ENCODE results near the gene PFKFB2. TPM values are rescaled to one million over a fixed set of nuclear protein-coding genes. Genes with fewer than 3 reads are reported as not detected.
A peak's percentile ranks its signal among the peaks of the same experiment; 100 is the strongest.

Gene PFKFB2
- polyA plus RNA-seq, 3 donors: 2.1 to 6.9 (median 2.3) TPM

GRCh38 chr1:207077012-207077411 is 23.9 kb downstream of the PFKFB2 start:
- Mint-ChIP-seq H3K36me3 (peaks cover 12 to 41% of the 10 kb centered on the region in 2 donors), H3K9me3 (no peaks in the 10 kb centered on the region), H3K27ac (peak overlapping the region in 1 of 7 donors; percentile 62), H3K4me3 (no peak overlapping the region), H3K4me1 (peaks cover 6% of the 10 kb centered on the region), H3K27me3 (ENCODE audit: low read depth in 3 of 3) (peaks cover 0 to 4% (median 0%) of the 10 kb centered on the region in 3 donors)
- no peak overlapping the region for H3K4me3 ChIP-seq (replicated peaks in 1 of 3; ENCODE audit: low read depth in 2 of 3, low read length in 3 of 3)
- peaks cover 0 to 6% of the 10 kb centered on the region in 2 donors for H3K4me1 ChIP-seq (ENCODE audit: control insufficient read depth in 1 of 2, insufficient read depth in 2 of 2, low read length in 2 of 2)
- H4K20me1 ChIP-seq (ENCODE audit: insufficient read depth, low read length): no peaks in the 10 kb centered on the region
- H3K4me2 ChIP-seq (replicated peaks; ENCODE audit: extremely low read depth, low read length, poor library complexity, severe bottlenecking): no peak overlapping the region
- no peaks in the 10 kb centered on the region for H3K9me3 ChIP-seq (replicated peaks in 1 of 2; ENCODE audit: control insufficient read depth in 1 of 2, insufficient read depth in 1 of 2, low read length in 2 of 2)
- no peak overlapping the region for H3K27ac ChIP-seq (ENCODE audit: low read depth in 1 of 2, low read length in 2 of 2)
- no peaks in the 10 kb centered on the region for H3K27me3 ChIP-seq (ENCODE audit: control insufficient read depth in 2 of 2, insufficient read depth in 2 of 2, low read length in 2 of 2)
- no CpG with 5 or more reads among the region's 1 CpG for WGBS (ENCODE audit: insufficient coverage)
- H2AFZ ChIP-seq (ENCODE audit: insufficient read depth, low read depth, low read length, poor library complexity, severe bottlenecking): no peak overlapping the region
- intact Hi-C loops (cut with micrococcal nuclease): no loop called here
- DNase-seq: no peak
- H3K79me2 ChIP-seq (ENCODE audit: insufficient read depth, low read length): no peaks in the 10 kb centered on the region
- peaks cover 5 to 16% of the 10 kb centered on the region in 2 donors for H3K36me3 ChIP-seq (replicated peaks in 1 of 2; ENCODE audit: control insufficient read depth in 1 of 2, insufficient read depth in 2 of 2, low read length in 2 of 2)
- TF ChIP-seq CTCF (IDR thresholded peaks at IDR 0.05): no peak
- no peak overlapping the region for H3K9ac ChIP-seq (ENCODE audit: insufficient read depth, low read length, poor library complexity, severe bottlenecking)

- peaks cover 5 to 34% of the 10 kb centered on the region in 2 donors for H3K36me3 Mint-ChIP-seq
- Histone ChIP-seq H3K4me3 (replicated peaks in 1 of 3; ENCODE audit: low read depth in 2 of 3, low read length in 3 of 3) (no peak overlapping the region), H2AFZ (ENCODE audit: insufficient read depth, low read depth, low read length, poor library complexity, severe bottlenecking) (no peak overlapping the region), H3K4me1 (ENCODE audit: control insufficient read depth in 1 of 2, insufficient read depth in 2 of 2, low read length in 2 of 2) (peaks cover 0 to 6% of the 10 kb centered on the region in 2 donors), H3K9me3 (replicated peaks in 1 of 2; ENCODE audit: control insufficient read depth in 1 of 2, insufficient read depth in 1 of 2, low read length in 2 of 2) (no peaks in the 10 kb centered on the region), H3K36me3 (replicated peaks in 1 of 2; ENCODE audit: control insufficient read depth in 1 of 2, insufficient read depth in 2 of 2, low read length in 2 of 2) (peaks cover 3 to 9% of the 10 kb centered on the region in 2 donors), H4K20me1 (ENCODE audit: insufficient read depth, low read length) (no peaks in the 10 kb centered on the region), H3K9ac (ENCODE audit: insufficient read depth, low read length, poor library complexity, severe bottlenecking) (no peak overlapping the region), H3K27ac (ENCODE audit: low read depth in 1 of 2, low read length in 2 of 2) (no peak overlapping the region), H3K79me2 (ENCODE audit: insufficient read depth, low read length) (no peaks in the 10 kb centered on the region), H3K27me3 (ENCODE audit: control insufficient read depth in 2 of 2, insufficient read depth in 2 of 2, low read length in 2 of 2) (no peaks in the 10 kb centered on the region), H3K4me2 (replicated peaks; ENCODE audit: extremely low read depth, low read length, poor library complexity, severe bottlenecking) (no peak overlapping the region)
- 27% methylated on average over 3 of the region's 6 CpGs for WGBS (ENCODE audit: insufficient coverage)
- peak; percentile 68 to 75 (median 71) for DNase-seq
- H3K4me1 Mint-ChIP-seq: peaks cover 5% of the 10 kb centered on the region
- H3K27me3 Mint-ChIP-seq (ENCODE audit: low read depth in 3 of 3): peaks cover 0 to 3% (median 2%) of the 10 kb centered on the region in 3 donors
- H3K4me3 Mint-ChIP-seq: no peak overlapping the region
- H3K27ac Mint-ChIP-seq: peak overlapping the region in 1 of 7 donors; percentile 62
- TF ChIP-seq CTCF (IDR thresholded peaks at IDR 0.05): peak; percentile 90
- intact Hi-C loops (cut with micrococcal nuclease): no loop called here
- H3K9me3 Mint-ChIP-seq: no peaks in the 10 kb centered on the region
Observed at GRCh38 chr1:207077470-207078377, 24.6 kb downstream of the PFKFB2 start.
